IMR-90 (cell line): ENCODE data around the gene CDKL4. TPM values are rescaled to one million over a fixed set of nuclear protein-coding genes. Genes with fewer than 3 reads are reported as not detected.

Experiments used
- ATAC-seq: fragments of 200-7000 bp; cut with Tn5 transposase; 2 replicates; pipeline ENCODE4 v1.9.1; 2020; ENCODE audit warnings: low read depth, mild to moderate bottlenecking, moderate library complexity
- BruUV-seq: library from RNA; stranded (reverse); fragments of 400-500 nt; replicated peaks from 2 replicates; lab custom pipeline; 2021; lab: Mats Ljungman, UMichigan
- CTCF ChIA-PET: fragments of 300-600 bp; formaldehyde crosslinking; extraction: SDS; loops from one replicate; lab custom pipeline; 2021; ENCODE audit warnings: antibody characterized with exemption; lab: Yijun Ruan, JAX
- POLR2A ChIA-PET: fragments of 300-600 bp; sonication (Branson Sonifier 250); formaldehyde crosslinking; loops from one replicate; lab custom pipeline; 2022; ENCODE audit warnings: antibody characterized with exemption; ENCODE audit not compliant: unreplicated experiment; lab: Charles Lee
- DNase-seq: peaks from one replicate; pipeline ENCODE4 v3.0.0; 2013
- H2AFZ ChIP-seq: replicated peaks from 2 replicates; pipeline ENCODE3; 2013; ENCODE audit warnings: low read length, mild to moderate bottlenecking; ENCODE audit not compliant: poor library complexity
- H2AK5ac ChIP-seq: 2 replicates; pipeline ENCODE4 v1.6.1; 2013; ENCODE audit warnings: low read depth, low read length, inconsistent platforms
- H2AK9ac ChIP-seq: replicated peaks from 2 replicates; pipeline ENCODE3; 2013; ENCODE audit warnings: mild to moderate bottlenecking, low read depth, low read length, moderate library complexity; ENCODE audit not compliant: poor library complexity
- H2BK120ac ChIP-seq: 2 replicates; pipeline ENCODE4 v1.6.1; 2013; ENCODE audit warnings: low read depth, low read length, inconsistent platforms
- H2BK15ac ChIP-seq: 3 replicates; pipeline ENCODE4 v1.6.1; 2013; ENCODE audit warnings: low read depth, low read length, inconsistent platforms
- H2BK20ac ChIP-seq: 2 replicates; pipeline ENCODE4 v1.6.1; 2013; ENCODE audit warnings: low read depth, mild to moderate bottlenecking, inconsistent platforms, low read length, moderate library complexity
- H2BK5ac ChIP-seq: 2 replicates; pipeline ENCODE4 v1.6.1; 2013; ENCODE audit warnings: mild to moderate bottlenecking, low read depth, low read length, inconsistent platforms; ENCODE audit not compliant: poor library complexity, severe bottlenecking
- H3K14ac ChIP-seq: replicated peaks from 2 replicates; pipeline ENCODE4 v1.6.1; 2013; ENCODE audit warnings: low read depth, low read length, inconsistent platforms
- H3K18ac ChIP-seq: 2 replicates; pipeline ENCODE4 v1.6.1; 2013; ENCODE audit warnings: low read depth, low read length, control low read depth
- H3K23ac ChIP-seq: 2 replicates; pipeline ENCODE4 v1.6.1; 2013; ENCODE audit warnings: low read depth, low read length, inconsistent platforms
- H3K27ac ChIP-seq: 2 replicates; pipeline ENCODE4 v1.5.1; 2013; ENCODE audit warnings: mild to moderate bottlenecking, control low read depth, low read length; ENCODE audit not compliant: insufficient read depth
- H3K27me3 ChIP-seq: 2 replicates; pipeline ENCODE4 v1.6.1; 2013; ENCODE audit warnings: low read length; ENCODE audit not compliant: control insufficient read depth, insufficient read depth
- H3K36me3 ChIP-seq: 2 replicates; pipeline ENCODE4 v1.6.1; 2013; ENCODE audit warnings: low read length, mixed read lengths; ENCODE audit not compliant: control insufficient read depth, insufficient read depth
- H3K4ac ChIP-seq: 2 replicates; pipeline ENCODE4 v1.6.1; 2013; ENCODE audit warnings: low read depth, low read length, inconsistent platforms
- H3K4me1 ChIP-seq: 2 replicates; pipeline ENCODE4 v1.6.1; 2013; ENCODE audit warnings: low read length, mixed read lengths; ENCODE audit not compliant: control insufficient read depth, insufficient read depth
- H3K4me2 ChIP-seq: 2 replicates; pipeline ENCODE4 v1.6.1; 2013; ENCODE audit warnings: low read depth, mild to moderate bottlenecking, control low read depth, low read length, moderate library complexity
- H3K4me3 ChIP-seq: 2 replicates; pipeline ENCODE4 v1.5.1; 2013; ENCODE audit warnings: low read depth, mild to moderate bottlenecking, control low read depth, low read length, moderate library complexity; ENCODE audit not compliant: insufficient read depth
- H3K56ac ChIP-seq: 2 replicates; pipeline ENCODE4 v1.6.1; 2013; ENCODE audit warnings: low read length, inconsistent platforms; ENCODE audit not compliant: insufficient read depth; ENCODE audit errors: extremely low read depth
- H3K79me1 ChIP-seq, 2 experiments: 2 replicates each; pipeline ENCODE4 v1.6.1; 2013; ENCODE audit warnings: low read length in 2 of 2, inconsistent platforms in 1 of 2, low read depth in 1 of 2
- H3K9ac ChIP-seq: 2 replicates; pipeline ENCODE4 v1.6.1; 2013; ENCODE audit warnings: low read depth, low read length, control low read depth
- H3K9me1 ChIP-seq: 2 replicates; pipeline ENCODE4 v1.6.1; 2013; ENCODE audit warnings: low read length, inconsistent platforms; ENCODE audit not compliant: insufficient read depth
- H3K9me3 ChIP-seq: 2 replicates; pipeline ENCODE4 v1.6.1; 2013; ENCODE audit warnings: low read length; ENCODE audit not compliant: control insufficient read depth, insufficient read depth
- H4K20me1 ChIP-seq: 2 replicates; pipeline ENCODE4 v1.6.1; 2013; ENCODE audit warnings: low read length, inconsistent platforms; ENCODE audit not compliant: insufficient read depth
- H4K5ac ChIP-seq: 2 replicates; pipeline ENCODE4 v1.6.1; 2013; ENCODE audit warnings: mild to moderate bottlenecking, low read depth, low read length, control low read depth
- H4K8ac ChIP-seq, 2 experiments: 2 replicates each; pipeline ENCODE4 v1.6.1; 2013; ENCODE audit warnings: low read depth in 2 of 2, low read length in 2 of 2, control low read depth in 1 of 2, inconsistent platforms in 1 of 2
- H4K91ac ChIP-seq: 2 replicates; pipeline ENCODE4 v1.6.1; 2013; ENCODE audit warnings: low read depth, low read length, inconsistent platforms; ENCODE audit not compliant: insufficient read depth
- CHD1 ChIP-seq: IDR thresholded peaks from 2 replicates; pipeline ENCODE4 v1.6.1; 2012; ENCODE audit warnings: low read depth, low read length, improper control_type of control experiment
- ELK1 ChIP-seq: fragments of 150-350 bp; IDR thresholded peaks from 2 replicates; pipeline ENCODE4 v1.6.1; 2016; ENCODE audit warnings: low read depth, mild to moderate bottlenecking, low read length, moderate library complexity, borderline replicate concordance
- FOS ChIP-seq: fragments of 150-350 bp; IDR thresholded peaks from 2 replicates; pipeline ENCODE4 v1.6.1; 2016; ENCODE audit warnings: low read depth, low read length
- MXI1 ChIP-seq: IDR thresholded peaks from 2 replicates; pipeline ENCODE4 v1.6.1; 2012; ENCODE audit warnings: low read depth, mild to moderate bottlenecking, low read length, moderate library complexity, borderline replicate concordance
- POLR2A ChIP-seq: IDR thresholded peaks from 2 replicates; pipeline ENCODE4 v1.6.1; 2012; ENCODE audit warnings: mild to moderate bottlenecking, low read depth, low read length
- RAD21 ChIP-seq: IDR thresholded peaks from 2 replicates; pipeline ENCODE4 v1.6.1; 2012; ENCODE audit warnings: low read length, improper control_type of control experiment
- WGBS, 2 experiments: methylation state at CpG; one replicate each; pipeline versions ENCODE4 v1.1.5 to v1.1.7; 2013; ENCODE audit warnings: missing lambda C conversion rate in 2 of 2; ENCODE audit not compliant: insufficient read length in 1 of 2; ENCODE audit errors: extremely low coverage in 2 of 2; 5-methylcytosine and 5-hydroxymethylcytosine counted together
- dilution Hi-C: fragments of 300-500 bp; cut with HindIII; formaldehyde crosslinking; loops from one replicate; pipeline ENCODE4 v1.14.3; 2018; ENCODE audit warnings: low sequenced_read_pairs; ENCODE audit not compliant: unreplicated experiment
- in situ Hi-C: fragments of 300-500 bp; cut with MboI; formaldehyde crosslinking; loops from 3 replicates; pipeline ENCODE4 v1.14.3; 2019; ENCODE audit warnings: low sequenced_read_pairs, inconsistent platforms, mixed read lengths
- intact Hi-C: fragments of 100-400 bp; cut with micrococcal nuclease; formaldehyde crosslinking; loops from 2 replicates; pipeline ENCODE4 v1.10.0; 2022
- polyA plus RNA-seq, 3 experiments: library from polyadenylated mRNA; depleted of rRNA; stranded (reverse); fragments of >200 nt; gene quantifications; 2 replicates each; pipeline ENCODE4 v1.2.3, GENCODE V29; 2012; ENCODE audit warnings: low replicate concordance in 1 of 3
- total RNA-seq: library from RNA; depleted of rRNA; stranded (reverse); fragments of >200 nt; gene quantifications from 2 replicates; pipeline ENCODE4 v1.2.3, GENCODE V29; 2012

CDKL4 gene
- total and polyA plus RNA-seq, 2 of the 4 experiments (the other 2 are of a cell fraction) = not detected

DNA sequence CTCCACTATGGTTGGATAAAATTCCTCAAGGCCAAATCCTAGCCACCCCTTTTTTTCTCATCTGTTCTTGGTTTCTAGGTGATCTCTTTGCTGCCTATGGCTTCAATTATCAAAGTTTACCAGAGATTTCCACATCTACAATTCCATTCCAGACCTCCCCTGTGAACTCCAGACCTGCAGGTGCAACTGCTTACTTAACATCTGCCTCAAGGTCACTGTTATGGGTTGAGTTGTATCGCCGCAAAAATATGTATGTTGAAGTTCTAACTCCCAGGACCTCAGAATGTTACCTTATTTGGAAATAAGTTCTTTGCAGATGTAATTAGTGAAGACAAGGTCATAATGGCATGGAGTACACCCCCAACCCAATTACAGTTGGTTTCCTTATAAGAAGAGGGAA lies 62.5 kb downstream of the CDKL4 start:
- no peak overlapping the region for H2AK5ac ChIP-seq
- peak; percentile 64 for ATAC-seq
- no TSS peak for BruUV-seq
- H3K4me1 ChIP-seq = no peaks in the 10 kb centered on the region
- H3K4ac ChIP-seq = 0 out of 2 replicates have a peak overlapping the region, but pooled peaks have one; percentile 32
- H3K23ac ChIP-seq = peak overlapping the region; percentile 4; the same call in 1 of the 2 replicates
- no peak overlapping the region for H2BK15ac ChIP-seq
- H3K9ac ChIP-seq = no peak overlapping the region
- H3K36me3 ChIP-seq = no peaks in the 10 kb centered on the region
- H2BK5ac ChIP-seq = no peak overlapping the region
- no peaks in the 10 kb centered on the region for H4K20me1 ChIP-seq
- in situ Hi-C loops = no loop called here
- no CpG with 5 or more reads among the region's 2 CpGs for WGBS, 2 experiments
- H3K56ac ChIP-seq = no peak overlapping the region
- no peaks in the 10 kb centered on the region for H3K9me3 ChIP-seq
- no peak overlapping the region for H2BK20ac ChIP-seq
- H2BK120ac ChIP-seq = no peak overlapping the region
- no peak overlapping the region for H2AFZ ChIP-seq
- H4K91ac ChIP-seq = no peak overlapping the region
- no peak overlapping the region for H2AK9ac ChIP-seq
- peak overlapping the region; percentile 71; the same call in 1 of the 2 replicates for H3K27ac ChIP-seq
- intact Hi-C loops = no loop called here
- H3K27me3 ChIP-seq = no peaks in the 10 kb centered on the region
- H4K5ac ChIP-seq = no peak overlapping the region
- POLR2A ChIA-PET = no interaction called here
- H4K8ac ChIP-seq = no peak overlapping the region
- no peaks in the 10 kb centered on the region for H3K9me1 ChIP-seq
- no peaks in the 10 kb centered on the region for H3K79me1 ChIP-seq
- dilution Hi-C loops = no loop called here
- no peak overlapping the region for H3K4me3 ChIP-seq
- TF ChIP-seq POLR2A (no peak), MXI1 (no peak), FOS (no peak), ELK1 (no peak), CHD1 (no peak), RAD21 (no peak)
- no peak overlapping the region for H3K4me2 ChIP-seq
- no peak overlapping the region for H3K14ac ChIP-seq
- no peak overlapping the region; the same call in 1 of the 2 replicates for H3K18ac ChIP-seq
- peak; percentile 40 for DNase-seq
- CTCF ChIA-PET = interaction anchor here (0.6 kb wide), 1 partner anchor 346 kb away, joined by 6 read pairs; no protein-coding TSS in a partner anchor
